Measurements from ENCODE around the gene PACS1.
A peak's percentile ranks its signal among the peaks of the same experiment; 100 is the strongest.

Gene PACS1

DNA sequence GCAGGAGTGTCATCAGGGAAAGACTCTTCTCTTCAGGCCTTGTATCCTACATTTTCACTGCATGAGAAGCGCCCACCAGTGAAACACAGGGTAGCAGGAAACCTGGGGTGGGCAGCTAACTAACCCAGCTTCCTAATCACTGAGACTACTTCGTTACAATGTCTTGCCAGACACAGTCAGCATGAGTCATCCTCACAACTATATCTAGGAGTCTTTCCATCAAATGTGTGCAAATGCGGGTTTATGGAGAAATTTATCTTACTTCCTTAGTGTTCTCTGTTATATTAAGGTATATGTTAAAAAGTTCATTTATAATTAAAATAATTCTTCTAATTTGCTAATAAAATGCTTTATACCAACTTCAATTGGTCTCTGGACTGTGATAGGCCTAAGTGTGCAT lies 118.5 kb downstream of the PACS1 start:
- DNase-seq: no peak

DNA sequence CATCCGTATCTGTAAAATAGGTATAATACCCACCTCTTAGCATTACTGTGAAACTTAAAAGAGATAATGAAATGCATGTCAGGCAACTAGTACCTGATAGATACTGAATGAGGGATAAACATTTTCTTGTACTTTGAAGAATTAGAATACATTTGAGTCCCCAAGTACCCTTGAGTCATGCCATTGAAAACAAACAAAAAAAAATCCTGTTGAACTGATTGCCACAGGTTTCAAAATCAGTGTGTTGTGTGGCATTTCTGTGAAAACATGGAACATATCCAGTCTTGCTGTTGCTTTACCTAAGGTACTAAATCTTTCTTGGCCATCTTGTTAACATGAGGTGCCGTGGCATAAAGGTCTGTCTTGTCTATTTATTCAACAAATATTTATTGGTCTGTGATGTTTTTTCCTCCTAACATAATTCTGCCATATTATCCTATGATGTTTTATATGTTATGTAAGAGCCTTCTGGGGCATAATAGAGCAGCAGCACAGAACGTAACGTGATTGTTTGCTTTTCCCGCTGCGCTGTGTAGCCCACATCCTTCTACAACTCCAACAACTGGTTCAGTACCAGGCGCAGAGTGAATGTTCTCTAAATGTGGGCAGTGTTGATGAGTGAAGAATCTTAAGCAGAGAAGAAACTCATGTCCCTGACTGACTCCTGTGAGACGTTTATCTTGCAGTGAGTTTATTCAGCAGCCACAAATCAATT lies 119.1 kb downstream of the PACS1 start:
- no peak for DNase-seq

DNA sequence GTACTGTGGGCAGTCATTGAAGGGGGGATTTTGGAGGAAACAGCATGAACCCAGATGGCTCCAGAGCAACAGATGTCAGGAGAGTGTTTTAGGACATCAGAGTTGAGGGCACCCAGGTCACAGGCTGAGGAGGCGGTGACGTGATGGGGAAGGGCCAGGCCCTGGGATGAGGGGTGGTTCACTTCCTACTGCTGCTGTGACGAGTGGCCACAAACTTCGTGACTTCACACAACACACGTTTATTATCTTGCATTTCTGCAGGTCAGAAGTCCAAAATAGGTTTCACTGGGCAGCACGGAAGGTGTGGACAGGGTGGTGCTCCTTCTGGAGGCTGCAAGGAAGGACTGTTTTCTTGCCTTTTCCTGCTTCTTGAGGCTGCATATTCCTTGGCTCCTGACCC lies 120.7 kb downstream of the PACS1 start:
- DNase-seq: no peak

DNA sequence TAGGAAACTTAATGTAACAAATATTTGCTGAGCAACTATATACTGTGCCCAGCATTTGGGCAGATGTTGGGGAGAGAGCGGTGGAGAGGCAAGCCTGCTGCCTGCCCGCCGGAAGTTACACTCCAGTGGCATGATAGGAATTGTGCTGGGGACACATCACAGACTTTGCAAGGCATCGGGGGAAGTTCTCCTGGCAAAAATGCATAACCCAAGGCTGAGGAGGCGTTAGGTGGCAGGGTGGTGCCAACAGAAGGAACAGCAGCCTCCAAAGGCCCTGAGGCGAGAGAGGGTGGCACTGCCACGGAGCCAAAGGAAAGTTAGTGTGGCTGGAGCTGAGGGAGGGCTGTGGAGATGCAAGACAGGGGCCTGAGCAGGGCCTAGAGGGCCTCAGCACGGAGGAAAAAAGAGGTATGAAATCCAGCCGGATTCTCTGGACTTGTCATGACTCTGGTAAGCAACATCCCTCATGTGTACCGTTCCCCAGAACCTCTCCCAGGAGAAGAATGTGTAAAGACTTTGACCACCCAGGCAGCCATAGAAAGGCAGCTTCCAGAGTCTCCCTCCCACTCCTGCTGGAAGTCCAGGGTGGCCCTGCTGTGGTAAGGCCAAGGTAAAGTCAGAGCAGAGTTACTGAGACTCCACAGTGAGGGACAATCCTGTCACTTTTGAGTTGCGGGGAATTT lies 122.2 kb downstream of the PACS1 start:
- no peak for DNase-seq

GRCh38 chr11:66194391-66194790 lies 124.3 kb downstream of the PACS1 start:
- DNase-seq: no peak

GRCh38 chr11:66195867-66196266 lies 125.8 kb downstream of the PACS1 start:
- no peak for DNase-seq

DNA sequence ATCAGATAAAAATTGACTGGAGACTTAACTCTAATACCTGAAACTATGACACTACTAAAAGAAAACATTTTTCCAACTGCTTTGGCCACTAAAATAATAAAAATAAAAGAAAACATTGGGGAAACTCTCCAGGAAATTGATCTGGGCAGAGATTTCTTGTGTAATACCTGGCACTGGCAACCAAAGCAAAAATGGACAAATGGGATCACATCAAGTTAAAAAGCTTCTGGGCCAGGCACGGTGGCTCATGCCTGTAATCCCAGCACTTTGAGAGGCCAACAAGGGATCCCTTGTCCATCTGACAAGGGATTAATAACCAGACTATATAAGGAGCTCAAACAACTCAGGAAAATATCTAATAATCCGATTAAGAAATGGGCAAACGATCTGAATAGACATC lies 133.8 kb downstream of the PACS1 start:
- DNase-seq: no peak

- DNase-seq: no peak
These were observed 134.3 kb downstream of the PACS1 start for GRCh38 chr11:66204412-66204811.

DNA sequence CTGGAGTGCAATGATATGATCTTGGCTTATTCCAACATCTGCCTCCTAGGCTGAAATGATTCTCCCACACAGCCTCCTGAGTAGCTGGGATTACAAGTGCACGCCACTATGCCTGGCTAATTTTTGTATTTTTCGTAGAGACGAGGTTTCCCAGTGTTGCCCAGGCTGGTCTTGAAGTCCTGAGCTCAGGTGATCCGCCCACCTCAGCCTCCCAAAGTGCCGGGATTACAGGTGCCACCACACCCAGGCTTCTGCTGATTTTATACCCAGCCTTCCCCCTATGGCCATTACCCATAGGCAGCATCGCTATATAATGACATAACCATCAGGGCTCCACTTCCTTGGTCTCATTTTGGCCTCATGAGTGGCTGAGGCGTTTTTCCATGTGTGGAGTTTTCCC lies 137.7 kb downstream of the PACS1 start:
- no peak for DNase-seq

DNA sequence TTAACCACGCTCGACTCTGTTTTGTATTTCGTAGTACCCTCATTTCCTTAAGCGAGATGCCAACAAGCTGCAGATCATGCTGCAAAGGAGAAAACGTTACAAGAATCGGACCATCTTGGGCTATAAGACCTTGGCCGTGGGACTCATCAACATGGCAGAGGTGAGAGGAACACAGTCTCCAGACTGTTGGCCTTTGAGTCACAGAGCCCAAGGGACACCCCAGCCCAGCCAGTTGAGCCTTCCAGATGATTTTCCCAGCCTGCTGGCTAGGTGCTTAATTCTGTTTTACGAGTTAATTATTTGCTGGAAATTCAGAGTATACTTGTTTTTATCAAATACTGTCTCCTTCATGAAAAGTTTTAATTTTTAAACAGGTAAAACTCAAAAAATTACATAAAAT lies 141.0 kb downstream of the PACS1 start:
- no peak for DNase-seq

DNA sequence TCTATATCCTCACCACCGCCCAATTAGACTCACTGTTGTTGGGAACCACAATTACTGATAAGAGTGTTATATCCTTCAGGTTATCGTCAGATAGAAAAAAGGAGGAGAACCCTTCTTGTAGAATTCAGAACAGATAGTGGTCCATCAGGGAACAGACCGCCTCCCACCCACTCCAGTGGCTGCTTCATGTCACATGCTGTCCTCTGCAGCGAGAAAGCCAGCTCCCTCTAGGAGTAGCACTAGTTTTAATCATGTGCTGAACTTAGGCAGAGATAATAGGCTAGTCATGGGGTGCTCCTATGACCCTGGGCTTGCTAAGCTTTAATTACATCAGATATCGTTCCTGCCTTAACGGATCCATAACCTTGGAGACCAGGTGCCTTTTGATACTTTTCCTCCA lies 146.8 kb downstream of the PACS1 start:
- DNase-seq: no peak

- DNase-seq: no peak
These were observed 148.0 kb downstream of the PACS1 start for GRCh38 chr11:66218036-66218435.

DNA sequence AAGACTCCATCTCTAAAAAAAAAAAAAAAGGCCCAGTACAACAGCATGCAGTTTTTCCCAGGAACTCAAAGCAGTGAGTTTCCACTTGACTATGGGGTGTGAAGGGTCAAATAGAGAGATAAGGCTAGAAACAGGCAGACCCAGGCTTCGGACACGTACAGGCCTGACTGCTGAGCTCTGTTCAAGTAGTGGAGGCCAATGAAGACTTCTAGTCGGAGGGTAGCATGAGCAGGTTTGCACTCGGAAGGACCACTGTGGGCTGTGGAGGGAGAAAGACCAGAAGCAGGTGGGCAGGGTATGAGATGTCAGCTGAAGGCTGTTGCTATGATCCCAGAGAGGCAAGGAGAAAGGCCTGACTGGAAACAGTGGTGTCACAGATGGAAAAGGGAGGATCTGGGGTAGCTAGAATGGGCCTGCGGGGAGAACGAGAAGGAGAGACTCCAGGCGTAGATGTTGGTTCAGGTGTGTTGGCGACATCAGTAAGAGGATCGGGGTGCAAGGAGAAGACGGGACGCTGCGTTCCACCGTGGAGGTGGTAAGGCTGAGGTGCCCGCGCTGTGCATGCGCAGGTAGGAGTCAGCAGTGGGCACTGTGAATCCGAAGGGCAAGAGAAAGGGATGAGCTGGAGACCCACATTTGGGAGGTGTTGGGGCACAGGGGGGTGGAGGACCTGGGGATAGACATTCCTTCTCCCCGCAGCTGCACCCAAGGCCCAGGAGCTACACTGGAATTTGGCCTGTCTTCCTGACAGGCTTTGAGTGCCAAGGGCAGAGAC lies 149.0 kb downstream of the PACS1 start:
- DNase-seq: no peak

DNA sequence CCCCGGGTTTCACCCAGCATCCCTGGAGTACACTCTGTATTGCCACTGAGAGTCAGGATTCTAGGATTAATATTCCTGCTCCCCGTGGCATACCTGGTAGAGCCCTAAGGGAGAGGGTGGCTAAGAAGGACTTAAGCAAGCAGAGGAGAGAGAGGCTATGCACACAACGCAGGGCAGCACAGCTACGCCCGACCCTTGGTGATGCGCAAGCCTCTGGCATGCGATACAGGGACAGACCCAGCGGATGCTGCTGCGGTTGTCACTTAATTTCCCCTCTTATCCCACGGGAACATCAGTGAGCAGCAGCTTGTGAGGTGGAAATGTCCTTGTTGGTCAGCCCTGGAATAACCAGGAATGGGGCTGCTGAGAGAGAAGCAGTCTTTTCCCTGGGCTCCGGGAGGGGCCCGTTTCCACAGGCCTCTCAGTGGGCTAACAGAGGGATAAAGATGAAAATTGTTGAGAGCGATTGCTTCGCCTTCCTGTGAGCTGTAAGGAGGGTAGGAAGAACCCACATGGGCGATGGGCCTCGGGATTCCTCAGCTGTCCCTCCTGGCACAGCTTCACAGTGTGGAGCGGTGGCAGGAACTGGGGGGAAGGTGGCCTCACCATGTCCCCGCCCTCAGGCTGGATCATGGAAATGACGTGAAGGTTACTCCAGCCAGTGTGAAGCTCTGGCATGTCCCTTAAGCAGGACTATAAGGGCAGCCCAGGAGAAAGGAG lies 149.9 kb downstream of the PACS1 start:
- DNase-seq: no peak

DNA sequence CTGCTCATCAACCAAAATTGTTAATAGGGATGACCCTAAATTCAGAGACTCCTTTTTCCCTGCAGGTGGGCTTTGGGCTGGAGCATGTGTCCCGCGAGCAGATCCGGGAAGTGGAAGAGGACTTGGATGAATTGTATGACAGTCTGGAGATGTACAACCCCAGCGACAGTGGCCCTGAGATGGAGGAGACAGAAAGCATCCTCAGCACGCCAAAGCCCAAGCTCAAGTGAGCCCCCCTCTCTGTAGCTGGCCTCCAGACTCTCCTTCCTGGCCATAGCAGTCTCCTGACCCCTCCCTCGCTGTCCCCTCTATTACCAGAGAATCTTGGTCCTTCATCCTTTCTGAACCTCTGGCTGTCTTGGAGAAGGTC lies 150.5 kb downstream of the PACS1 start:
- no peak for DNase-seq

GRCh38 chr11:66221012-66221411 lies 150.9 kb downstream of the PACS1 start:
- no peak for DNase-seq

- DNase-seq: no peak
These were observed 151.7 kb downstream of the PACS1 start for GRCh38 chr11:66221726-66222236.

- DNase-seq: peak in 13 of 14 donors; percentile 9 to 89 (median 69)
These were observed 152.5 kb downstream of the PACS1 start for GRCh38 chr11:66222358-66223149.

DNA sequence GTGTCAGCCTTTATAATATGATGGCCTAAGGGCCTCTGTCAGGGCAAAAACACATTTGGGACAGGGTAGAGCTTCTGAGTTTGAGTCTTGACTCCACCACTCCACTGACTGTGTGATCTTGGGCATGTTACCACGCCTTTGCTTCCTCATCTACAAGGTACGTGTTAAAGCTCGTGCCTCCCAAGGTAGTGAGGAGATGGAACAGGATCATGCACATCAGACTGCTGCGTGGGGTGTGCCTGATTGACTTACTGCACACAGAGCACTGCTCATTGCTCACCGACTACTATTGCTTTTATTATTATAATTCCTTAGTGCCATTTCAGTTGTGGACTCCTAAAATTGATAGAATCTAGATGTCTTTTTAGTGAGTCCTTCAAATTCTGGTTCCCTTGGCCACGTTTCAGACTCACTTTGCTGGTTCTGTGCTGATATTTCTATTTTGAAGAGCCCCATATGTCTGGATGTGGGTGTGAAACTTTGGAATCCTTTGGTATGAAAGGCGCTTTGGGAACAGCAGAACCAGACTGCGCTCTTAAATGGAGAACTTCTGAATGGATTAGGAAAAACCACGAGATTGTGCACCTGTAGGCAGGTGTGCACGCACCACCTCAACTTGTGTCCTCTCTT lies 154.3 kb downstream of the PACS1 start:
- no peak for DNase-seq

DNA sequence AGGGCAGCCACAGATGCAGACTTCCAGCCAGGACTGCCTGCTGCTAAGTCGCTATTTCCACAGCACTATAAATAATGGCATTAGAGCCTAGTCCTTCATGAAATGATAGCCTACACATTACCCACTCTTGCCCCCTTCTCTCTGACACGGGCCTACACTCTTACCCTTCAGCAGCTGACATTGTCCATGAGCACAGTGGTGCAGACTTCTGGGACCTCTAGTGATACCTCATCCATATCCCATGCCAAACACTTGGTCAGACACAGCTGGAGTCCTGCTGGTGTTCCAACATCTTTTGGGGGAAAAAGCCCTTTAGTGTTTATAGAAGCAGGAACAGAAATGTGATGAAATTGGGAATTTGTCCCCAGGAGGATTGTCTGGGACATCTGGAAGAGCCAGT lies 155.0 kb downstream of the PACS1 start:
- DNase-seq: no peak

DNA sequence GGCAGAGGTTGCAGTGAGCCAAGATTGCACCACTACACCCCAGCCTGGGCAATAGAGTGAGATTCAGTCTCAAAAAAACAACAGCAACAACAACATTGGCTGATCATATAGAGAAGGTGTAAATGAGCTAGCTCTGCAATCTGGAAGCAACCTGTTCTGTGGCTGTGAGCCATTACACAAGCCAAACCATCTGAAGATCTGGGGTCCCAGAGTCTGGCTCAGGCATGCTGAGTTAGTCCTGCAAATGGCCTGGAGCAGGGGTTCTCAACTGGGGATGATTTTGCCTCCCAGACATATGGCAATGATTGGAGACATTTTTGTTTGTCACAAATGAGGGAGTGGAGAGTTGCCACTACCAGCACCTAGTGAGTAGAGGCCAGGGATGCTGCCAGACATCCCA lies 156.0 kb downstream of the PACS1 start:
- peak in 1 of 14 donors; percentile 77 for DNase-seq
